Esophagus squamous epithelium (tissue), 4 donors: ENCODE data around the gene ESPL1.

ENCODE experiments used
- POLR2A ChIP-seq, 4 donors: fragments of 450-650 bp; IDR thresholded peaks; one replicate each; pipeline ENCODE4 v1.6.1; 2017; ENCODE audit warnings: antibody characterized with exemption in 4 of 4, mild to moderate bottlenecking in 4 of 4, moderate library complexity in 3 of 4
- TF ChIP-seq, protein P1 (sequence below), 6 experiments: fragments of 450-650 bp in 4 of 6; fragments of 200-600 bp in 2 of 6; sonication (generic) in 2 of 6; IDR thresholded peaks; one replicate each; pipeline ENCODE4 v1.5.1; 2016 to 2019; ENCODE audit warnings: antibody characterized with exemption in 6 of 6, mild to moderate bottlenecking in 4 of 6, moderate library complexity in 4 of 6

DNA sequence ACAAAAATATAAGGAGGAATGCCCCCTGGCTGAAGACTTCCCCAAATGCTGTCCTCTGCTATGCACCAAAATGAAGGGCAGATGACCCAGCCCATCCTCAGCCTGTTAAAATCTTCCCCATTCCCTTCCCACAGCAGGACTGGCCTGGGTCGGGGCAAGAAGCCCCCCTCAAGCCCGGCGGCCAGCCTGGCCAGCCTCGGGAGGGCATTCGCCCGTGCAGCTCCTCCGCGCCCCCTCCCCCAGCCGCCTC is 36.5 kb upstream of the ESPL1 start:
- TF ChIP-seq, protein P1, sequence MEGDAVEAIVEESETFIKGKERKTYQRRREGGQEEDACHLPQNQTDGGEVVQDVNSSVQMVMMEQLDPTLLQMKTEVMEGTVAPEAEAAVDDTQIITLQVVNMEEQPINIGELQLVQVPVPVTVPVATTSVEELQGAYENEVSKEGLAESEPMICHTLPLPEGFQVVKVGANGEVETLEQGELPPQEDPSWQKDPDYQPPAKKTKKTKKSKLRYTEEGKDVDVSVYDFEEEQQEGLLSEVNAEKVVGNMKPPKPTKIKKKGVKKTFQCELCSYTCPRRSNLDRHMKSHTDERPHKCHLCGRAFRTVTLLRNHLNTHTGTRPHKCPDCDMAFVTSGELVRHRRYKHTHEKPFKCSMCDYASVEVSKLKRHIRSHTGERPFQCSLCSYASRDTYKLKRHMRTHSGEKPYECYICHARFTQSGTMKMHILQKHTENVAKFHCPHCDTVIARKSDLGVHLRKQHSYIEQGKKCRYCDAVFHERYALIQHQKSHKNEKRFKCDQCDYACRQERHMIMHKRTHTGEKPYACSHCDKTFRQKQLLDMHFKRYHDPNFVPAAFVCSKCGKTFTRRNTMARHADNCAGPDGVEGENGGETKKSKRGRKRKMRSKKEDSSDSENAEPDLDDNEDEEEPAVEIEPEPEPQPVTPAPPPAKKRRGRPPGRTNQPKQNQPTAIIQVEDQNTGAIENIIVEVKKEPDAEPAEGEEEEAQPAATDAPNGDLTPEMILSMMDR (IDR thresholded peaks at IDR 0.05), result no peak
- no peak for TF ChIP-seq POLR2A (IDR thresholded peaks at IDR 0.05)
